ENCODE results near the gene BLID.

The BLID gene

GRCh38 chr11:122154994-122155393 lies 39.0 kb upstream of the BLID start:
- Histone ChIP-seq H3K9me3 (ENCODE audit: low read length) (no peaks in the 10 kb centered on the region), H3K36me3 (ENCODE audit: insufficient read depth, low read length) (no peaks in the 10 kb centered on the region), H3K9ac (ENCODE audit: low read length) (no peak overlapping the region), H3K4me1 (ENCODE audit: insufficient read depth, low read length) (peaks cover 28% of the 10 kb centered on the region), H3K27me3 (ENCODE audit: control insufficient read depth in 1 of 2, insufficient read depth in 2 of 2, low read length in 2 of 2) (no peaks in the 10 kb centered on the region), H3K27ac (ENCODE audit: low read depth, low read length) (no peak overlapping the region), H3K4me3 (ENCODE audit: low read depth in 1 of 2, low read length in 2 of 2) (no peak overlapping the region)

- Histone ChIP-seq H3K27me3 (ENCODE audit: control insufficient read depth in 1 of 2, insufficient read depth in 2 of 2, low read length in 2 of 2) (no peaks in the 10 kb centered on the region), H3K9ac (ENCODE audit: low read length) (no peak overlapping the region), H3K9me3 (ENCODE audit: low read length) (no peaks in the 10 kb centered on the region), H3K36me3 (ENCODE audit: insufficient read depth, low read length) (no peaks in the 10 kb centered on the region), H3K27ac (ENCODE audit: low read depth, low read length) (no peak overlapping the region), H3K4me1 (ENCODE audit: insufficient read depth, low read length) (peaks cover 21% of the 10 kb centered on the region), H3K4me3 (ENCODE audit: low read depth in 1 of 2, low read length in 2 of 2) (no peak overlapping the region)
Observed at GRCh38 chr11:122154227-122154626, 38.2 kb upstream of the BLID start.

GRCh38 chr11:122153746-122154145 lies 37.7 kb upstream of the BLID start:
- Histone ChIP-seq H3K9me3 (ENCODE audit: low read length) (no peaks in the 10 kb centered on the region), H3K27me3 (ENCODE audit: control insufficient read depth in 1 of 2, insufficient read depth in 2 of 2, low read length in 2 of 2) (no peaks in the 10 kb centered on the region), H3K4me3 (ENCODE audit: low read depth in 1 of 2, low read length in 2 of 2) (no peak overlapping the region), H3K27ac (ENCODE audit: low read depth, low read length) (no peak overlapping the region), H3K9ac (ENCODE audit: low read length) (no peak overlapping the region), H3K36me3 (ENCODE audit: insufficient read depth, low read length) (no peaks in the 10 kb centered on the region), H3K4me1 (ENCODE audit: insufficient read depth, low read length) (peaks cover 17% of the 10 kb centered on the region)

- Histone ChIP-seq H3K27ac (ENCODE audit: low read depth, low read length) (no peak overlapping the region), H3K9ac (ENCODE audit: low read length) (no peak overlapping the region), H3K4me3 (ENCODE audit: low read depth in 1 of 2, low read length in 2 of 2) (no peak overlapping the region), H3K4me1 (ENCODE audit: insufficient read depth, low read length) (peaks cover 11% of the 10 kb centered on the region), H3K9me3 (ENCODE audit: low read length) (no peaks in the 10 kb centered on the region), H3K36me3 (ENCODE audit: insufficient read depth, low read length) (no peaks in the 10 kb centered on the region), H3K27me3 (ENCODE audit: control insufficient read depth in 1 of 2, insufficient read depth in 2 of 2, low read length in 2 of 2) (no peaks in the 10 kb centered on the region)
Observed at GRCh38 chr11:122150216-122151124, 34.5 kb upstream of the BLID start.

GRCh38 chr11:122149202-122149601 lies 33.2 kb upstream of the BLID start:
- Histone ChIP-seq H3K27me3 (ENCODE audit: control insufficient read depth in 1 of 2, insufficient read depth in 2 of 2, low read length in 2 of 2) (no peaks in the 10 kb centered on the region), H3K9me3 (ENCODE audit: low read length) (no peaks in the 10 kb centered on the region), H3K27ac (ENCODE audit: low read depth, low read length) (no peak overlapping the region), H3K36me3 (ENCODE audit: insufficient read depth, low read length) (no peaks in the 10 kb centered on the region), H3K4me1 (ENCODE audit: insufficient read depth, low read length) (peaks cover 11% of the 10 kb centered on the region), H3K4me3 (ENCODE audit: low read depth in 1 of 2, low read length in 2 of 2) (no peak overlapping the region), H3K9ac (ENCODE audit: low read length) (no peak overlapping the region)

- Histone ChIP-seq H3K36me3 (ENCODE audit: insufficient read depth, low read length) (no peaks in the 10 kb centered on the region), H3K27me3 (ENCODE audit: control insufficient read depth in 1 of 2, insufficient read depth in 2 of 2, low read length in 2 of 2) (no peaks in the 10 kb centered on the region), H3K9me3 (ENCODE audit: low read length) (no peaks in the 10 kb centered on the region), H3K27ac (ENCODE audit: low read depth, low read length) (no peak overlapping the region), H3K4me3 (ENCODE audit: low read depth in 1 of 2, low read length in 2 of 2) (no peak overlapping the region), H3K9ac (ENCODE audit: low read length) (no peak overlapping the region), H3K4me1 (ENCODE audit: insufficient read depth, low read length) (peaks cover 3% of the 10 kb centered on the region)
Observed at GRCh38 chr11:122146475-122146874, 30.5 kb upstream of the BLID start.

GRCh38 chr11:122145715-122146274 lies 29.8 kb upstream of the BLID start:
- no peaks in the 10 kb centered on the region for H3K36me3 ChIP-seq (ENCODE audit: insufficient read depth, low read length)
- no peak overlapping the region for H3K9ac ChIP-seq (ENCODE audit: low read length)
- H3K4me1 ChIP-seq (ENCODE audit: insufficient read depth, low read length): no peaks in the 10 kb centered on the region
- no peaks in the 10 kb centered on the region for H3K27me3 ChIP-seq (ENCODE audit: control insufficient read depth in 1 of 2, insufficient read depth in 2 of 2, low read length in 2 of 2)
- no peak overlapping the region for H3K27ac ChIP-seq (ENCODE audit: low read depth, low read length)
- H3K9me3 ChIP-seq (ENCODE audit: low read length): no peaks in the 10 kb centered on the region
- no peak overlapping the region for H3K4me3 ChIP-seq (ENCODE audit: low read depth in 1 of 2, low read length in 2 of 2)

- H3K9me3 ChIP-seq (ENCODE audit: low read length): no peaks in the 10 kb centered on the region
- H3K27ac ChIP-seq (ENCODE audit: low read depth, low read length): no peak overlapping the region
- no peak overlapping the region for H3K4me3 ChIP-seq (ENCODE audit: low read depth in 1 of 2, low read length in 2 of 2)
- no peak overlapping the region for H3K9ac ChIP-seq (ENCODE audit: low read length)
- no peaks in the 10 kb centered on the region for H3K27me3 ChIP-seq (ENCODE audit: control insufficient read depth in 1 of 2, insufficient read depth in 2 of 2, low read length in 2 of 2)
- H3K36me3 ChIP-seq (ENCODE audit: insufficient read depth, low read length): no peaks in the 10 kb centered on the region
- H3K4me1 ChIP-seq (ENCODE audit: insufficient read depth, low read length): no peaks in the 10 kb centered on the region
Observed at GRCh38 chr11:122144752-122145151, 28.7 kb upstream of the BLID start.

GRCh38 chr11:122141725-122142124 lies 25.7 kb upstream of the BLID start:
- H3K27ac ChIP-seq (ENCODE audit: low read depth, low read length): no peak overlapping the region

GRCh38 chr11:122140500-122140899 lies 24.5 kb upstream of the BLID start:
- no peaks in the 10 kb centered on the region for H3K36me3 ChIP-seq (ENCODE audit: insufficient read depth, low read length)
- no peak overlapping the region for H3K9ac ChIP-seq (ENCODE audit: low read length)

More at GRCh38 chr11:122141725-122142124, 25.7 kb upstream of the BLID start:
- Histone ChIP-seq H3K36me3 (ENCODE audit: insufficient read depth, low read length) (no peaks in the 10 kb centered on the region), H3K4me3 (ENCODE audit: low read depth in 1 of 2, low read length in 2 of 2) (no peak overlapping the region), H3K4me1 (ENCODE audit: insufficient read depth, low read length) (no peaks in the 10 kb centered on the region), H3K9ac (ENCODE audit: low read length) (no peak overlapping the region), H3K9me3 (ENCODE audit: low read length) (no peaks in the 10 kb centered on the region), H3K27me3 (ENCODE audit: control insufficient read depth in 1 of 2, insufficient read depth in 2 of 2, low read length in 2 of 2) (no peaks in the 10 kb centered on the region)

GRCh38 chr11:122139595-122139866 lies 23.5 kb upstream of the BLID start:
- Histone ChIP-seq H3K4me1 (ENCODE audit: insufficient read depth, low read length) (no peaks in the 10 kb centered on the region), H3K27me3 (ENCODE audit: control insufficient read depth in 1 of 2, insufficient read depth in 2 of 2, low read length in 2 of 2) (no peaks in the 10 kb centered on the region), H3K36me3 (ENCODE audit: insufficient read depth, low read length) (no peaks in the 10 kb centered on the region), H3K27ac (ENCODE audit: low read depth, low read length) (no peak overlapping the region), H3K9me3 (ENCODE audit: low read length) (no peaks in the 10 kb centered on the region), H3K4me3 (ENCODE audit: low read depth in 1 of 2, low read length in 2 of 2) (no peak overlapping the region), H3K9ac (ENCODE audit: low read length) (no peak overlapping the region)

More at GRCh38 chr11:122140500-122140899, 24.5 kb upstream of the BLID start:
- no peaks in the 10 kb centered on the region for H3K27me3 ChIP-seq (ENCODE audit: control insufficient read depth in 1 of 2, insufficient read depth in 2 of 2, low read length in 2 of 2)
- no peak overlapping the region for H3K4me3 ChIP-seq (ENCODE audit: low read depth in 1 of 2, low read length in 2 of 2)
- no peaks in the 10 kb centered on the region for H3K9me3 ChIP-seq (ENCODE audit: low read length)
- H3K4me1 ChIP-seq (ENCODE audit: insufficient read depth, low read length): no peaks in the 10 kb centered on the region
- H3K27ac ChIP-seq (ENCODE audit: low read depth, low read length): no peak overlapping the region
